Common myeloid progenitor, CD34-positive (primary cell): ENCODE results near the gene SMIM28.

ENCODE experiments used
- CTCF ChIA-PET: fragments of 350-600 bp; sonication (Branson Sonifier 250); formaldehyde crosslinking; loops from one replicate; lab custom pipeline; 2021; ENCODE audit warnings: antibody characterized with exemption; lab: Charles Lee
- POLR2A ChIA-PET: fragments of 350-600 bp; sonication (Branson Sonifier 250); formaldehyde crosslinking; loops from one replicate; lab custom pipeline; 2021; ENCODE audit warnings: antibody characterized with exemption; lab: Charles Lee
- DNase-seq, 3 donors: peaks; one replicate each; pipeline versions ENCODE4 v3.0.0 to v3.0.0-alpha.2; 2013
- H3K27ac ChIP-seq, 2 experiments: 1 replicate in 1 of 2; 2 replicates in 1 of 2; pipeline ENCODE4 v1.7.0; 2013; ENCODE audit warnings: inconsistent platforms in 2 of 2, low read length in 2 of 2, mild to moderate bottlenecking in 2 of 2, low read depth in 1 of 2, moderate library complexity in 1 of 2; ENCODE audit not compliant: severe bottlenecking in 2 of 2, insufficient read depth in 1 of 2, poor library complexity in 1 of 2
- H3K27me3 ChIP-seq, 5 experiments: replicated peaks in 2 of 5; 1 replicate in 3 of 5; 2 replicates in 2 of 5; pipeline versions ENCODE4 v1.6.1 to v1.7.0; 2013; ENCODE audit warnings: low read length in 4 of 5, mild to moderate bottlenecking in 2 of 5, moderate library complexity in 2 of 5, inconsistent platforms in 1 of 5; ENCODE audit not compliant: insufficient read depth in 5 of 5, control insufficient read depth in 4 of 5
- H3K36me3 ChIP-seq, 4 experiments: 1 replicate in 2 of 4; 2 replicates in 2 of 4; pipeline versions ENCODE4 v1.6.1 to v1.7.0; 2013; ENCODE audit warnings: low read length in 3 of 4, control low read depth in 1 of 4, mild to moderate bottlenecking in 1 of 4; ENCODE audit not compliant: control insufficient read depth in 4 of 4, insufficient read depth in 4 of 4
- H3K4me1 ChIP-seq, 4 experiments: 1 replicate in 3 of 4; 2 replicates in 1 of 4; pipeline versions ENCODE4 v1.6.1 to v1.7.1; 2013; ENCODE audit warnings: low read length in 3 of 4, mild to moderate bottlenecking in 3 of 4, control low read depth in 1 of 4, inconsistent platforms in 1 of 4, moderate library complexity in 1 of 4; ENCODE audit not compliant: control insufficient read depth in 4 of 4, insufficient read depth in 4 of 4; ENCODE audit errors: control extremely low read depth in 1 of 4
- H3K4me3 ChIP-seq, 7 experiments: 1 replicate in 4 of 7; 2 replicates in 3 of 7; pipeline versions ENCODE4 v1.5.1 to v1.7.0; 2013; ENCODE audit warnings: mild to moderate bottlenecking in 7 of 7, low read length in 6 of 7, moderate library complexity in 6 of 7, inconsistent platforms in 2 of 7, low read depth in 2 of 7, control low read depth in 1 of 7; ENCODE audit not compliant: insufficient read depth in 4 of 7, control insufficient read depth in 1 of 7; ENCODE audit errors: extremely low read depth in 1 of 7
- H3K9me3 ChIP-seq, 5 experiments: 1 replicate in 4 of 5; 2 replicates in 1 of 5; pipeline versions ENCODE4 v1.6.1 to v1.7.1; 2013; ENCODE audit warnings: low read length in 4 of 5, mild to moderate bottlenecking in 2 of 5, inconsistent platforms in 1 of 5, low read depth in 1 of 5, moderate library complexity in 1 of 5; ENCODE audit not compliant: control insufficient read depth in 4 of 5, insufficient read depth in 2 of 5; ENCODE audit errors: control extremely low read depth in 1 of 5
- WGBS: methylation state at CpG from one replicate; pipeline ENCODE4 v1.1.5; 2013; ENCODE audit not compliant: insufficient coverage; 5-methylcytosine and 5-hydroxymethylcytosine counted together

SMIM28 gene

GRCh38 chr6:138336221-138336620, 41.5 kb upstream of the SMIM28 start:
- Histone ChIP-seq H3K4me1 (no peaks in the 10 kb centered on the region), H3K27me3 (peaks cover 0 to 3% (median 0%) of the 10 kb centered on the region in 5 experiments), H3K27ac (no peak overlapping the region), H3K4me3 (no peak overlapping the region), H3K9me3 (no peaks in the 10 kb centered on the region), H3K36me3 (no peaks in the 10 kb centered on the region)
- WGBS = 87% methylated on average over 3 of the region's 8 CpGs
- no peak for DNase-seq
- CTCF ChIA-PET = no interaction called here
- POLR2A ChIA-PET = no interaction called here

DNA sequence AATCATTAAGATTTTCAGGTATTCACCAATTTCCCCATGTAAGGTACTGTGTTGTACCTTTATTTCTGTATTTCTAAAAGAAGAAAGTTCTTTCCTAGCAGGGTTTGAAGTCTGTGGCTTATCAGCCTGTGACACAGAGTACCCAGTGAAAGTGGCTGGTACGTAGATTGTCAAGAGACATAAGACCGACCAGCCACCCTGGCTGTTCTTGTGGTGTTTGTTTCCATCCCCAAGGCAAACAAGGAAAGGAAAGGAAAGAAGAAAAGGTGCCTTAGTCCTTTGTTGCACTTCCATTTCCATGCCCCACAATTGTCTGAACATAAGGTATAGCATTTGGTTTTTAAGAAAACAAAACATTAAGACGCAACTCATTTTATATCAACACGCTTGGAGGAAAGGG, 40.6 kb upstream of the SMIM28 start:
- POLR2A ChIA-PET = no interaction called here
- Histone ChIP-seq H3K9me3 (no peaks in the 10 kb centered on the region), H3K4me3 (no peak overlapping the region), H3K27me3 (peaks cover 0 to 3% (median 0%) of the 10 kb centered on the region in 5 experiments), H3K27ac (no peak overlapping the region), H3K36me3 (no peaks in the 10 kb centered on the region), H3K4me1 (no peaks in the 10 kb centered on the region)
- no CpG with 5 or more reads among the region's 4 CpGs for WGBS
- CTCF ChIA-PET = no interaction called here
- no peak for DNase-seq

DNA sequence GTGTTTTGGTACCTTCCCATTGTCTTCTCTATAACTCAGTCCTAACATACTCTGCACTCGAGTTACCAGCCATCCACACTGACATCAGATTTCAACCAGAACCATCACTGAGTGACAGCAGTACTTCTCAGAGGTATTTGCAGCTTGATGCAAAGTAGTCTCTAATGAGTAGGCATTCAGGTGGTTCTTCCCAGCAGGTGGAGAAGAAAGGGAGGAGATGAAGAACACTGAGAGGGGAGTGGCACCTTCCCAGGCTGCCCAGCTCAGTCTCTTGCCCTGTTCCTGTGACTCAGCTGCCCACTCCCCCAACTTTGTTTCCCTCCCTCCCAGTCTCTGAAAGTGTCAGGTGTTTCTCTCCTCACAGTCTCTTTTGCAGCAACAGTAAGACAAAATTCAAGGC, 38.7 kb upstream of the SMIM28 start:
- Histone ChIP-seq H3K9me3 (no peaks in the 10 kb centered on the region), H3K36me3 (no peaks in the 10 kb centered on the region), H3K27me3 (peaks cover 0 to under 1% (median 0%) of the 10 kb centered on the region in 5 experiments), H3K4me1 (no peaks in the 10 kb centered on the region), H3K27ac (no peak overlapping the region), H3K4me3 (no peak overlapping the region)
- POLR2A ChIA-PET = no interaction called here
- no peak for DNase-seq
- CTCF ChIA-PET = no interaction called here
- WGBS = 100% methylated on average over 1 of the region's 1 CpG

DNA sequence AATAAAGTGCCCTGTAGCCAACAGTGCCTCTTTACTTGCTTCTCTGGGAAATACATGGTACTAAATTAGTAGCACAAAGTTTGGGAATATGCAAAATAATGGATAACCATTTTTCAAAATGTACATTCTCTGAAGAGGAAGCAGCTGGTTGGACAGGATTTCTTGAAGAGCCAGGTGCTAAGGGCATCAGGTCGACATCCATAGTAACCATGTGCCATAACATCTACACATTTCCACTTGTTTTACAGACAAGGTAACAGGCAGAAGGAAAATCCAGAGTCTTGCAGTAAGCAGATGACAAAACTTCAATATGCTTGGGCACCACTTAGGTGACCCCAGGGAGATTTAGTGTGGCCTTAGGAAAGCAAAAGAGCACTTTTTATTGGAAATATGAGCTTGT, 36.5 kb upstream of the SMIM28 start:
- WGBS = no CpG with 5 or more reads among the region's 1 CpG
- H3K4me1 ChIP-seq = no peaks in the 10 kb centered on the region
- H3K36me3 ChIP-seq = no peaks in the 10 kb centered on the region
- no peak overlapping the region for H3K4me3 ChIP-seq
- no peak overlapping the region for H3K27ac ChIP-seq
- POLR2A ChIA-PET = no interaction called here
- CTCF ChIA-PET = no interaction called here
- no peaks in the 10 kb centered on the region for H3K27me3 ChIP-seq
- no peak for DNase-seq
- no peaks in the 10 kb centered on the region for H3K9me3 ChIP-seq

DNA sequence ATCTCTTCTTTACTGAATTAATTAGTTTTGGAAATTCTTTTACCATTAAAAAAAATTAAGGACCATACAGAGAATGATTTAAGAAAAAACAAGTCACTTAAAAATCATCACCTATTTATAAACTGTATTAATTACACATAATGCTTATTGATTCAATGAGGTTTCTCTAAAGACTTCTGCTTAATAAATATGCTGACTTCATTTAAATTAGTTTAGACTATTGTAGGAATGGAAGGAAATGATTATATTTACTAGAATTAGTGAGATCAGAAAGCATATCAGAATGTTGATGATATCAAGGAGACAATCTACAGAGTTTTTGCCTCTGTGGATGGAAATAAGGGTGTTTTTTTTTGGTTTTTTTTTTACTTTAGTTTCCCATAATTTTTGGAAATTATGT, 34.6 kb upstream of the SMIM28 start:
- no peak overlapping the region for H3K27ac ChIP-seq
- H3K4me1 ChIP-seq = no peaks in the 10 kb centered on the region
- ChIA-PET CTCF (no interaction called here), POLR2A (no interaction called here)
- no peaks in the 10 kb centered on the region for H3K9me3 ChIP-seq
- no peaks in the 10 kb centered on the region for H3K36me3 ChIP-seq
- DNase-seq = no peak
- H3K27me3 ChIP-seq = no peaks in the 10 kb centered on the region
- H3K4me3 ChIP-seq = no peak overlapping the region

- DNase-seq = no peak
- H3K4me1 ChIP-seq = no peaks in the 10 kb centered on the region
- ChIA-PET CTCF (interaction anchor here (1.4 kb wide), 1 partner anchor 16 kb away, joined by 4 read pairs; no protein-coding TSS in a partner anchor), POLR2A (no interaction called here)
- H3K36me3 ChIP-seq = no peaks in the 10 kb centered on the region
- no CpG with 5 or more reads among the region's 2 CpGs for WGBS
- no peak overlapping the region for H3K4me3 ChIP-seq
- H3K27ac ChIP-seq = no peak overlapping the region
- H3K27me3 ChIP-seq = no peaks in the 10 kb centered on the region
- no peaks in the 10 kb centered on the region for H3K9me3 ChIP-seq
Measured at GRCh38 chr6:138345565-138346285, 32.0 kb upstream of the SMIM28 start.

DNA sequence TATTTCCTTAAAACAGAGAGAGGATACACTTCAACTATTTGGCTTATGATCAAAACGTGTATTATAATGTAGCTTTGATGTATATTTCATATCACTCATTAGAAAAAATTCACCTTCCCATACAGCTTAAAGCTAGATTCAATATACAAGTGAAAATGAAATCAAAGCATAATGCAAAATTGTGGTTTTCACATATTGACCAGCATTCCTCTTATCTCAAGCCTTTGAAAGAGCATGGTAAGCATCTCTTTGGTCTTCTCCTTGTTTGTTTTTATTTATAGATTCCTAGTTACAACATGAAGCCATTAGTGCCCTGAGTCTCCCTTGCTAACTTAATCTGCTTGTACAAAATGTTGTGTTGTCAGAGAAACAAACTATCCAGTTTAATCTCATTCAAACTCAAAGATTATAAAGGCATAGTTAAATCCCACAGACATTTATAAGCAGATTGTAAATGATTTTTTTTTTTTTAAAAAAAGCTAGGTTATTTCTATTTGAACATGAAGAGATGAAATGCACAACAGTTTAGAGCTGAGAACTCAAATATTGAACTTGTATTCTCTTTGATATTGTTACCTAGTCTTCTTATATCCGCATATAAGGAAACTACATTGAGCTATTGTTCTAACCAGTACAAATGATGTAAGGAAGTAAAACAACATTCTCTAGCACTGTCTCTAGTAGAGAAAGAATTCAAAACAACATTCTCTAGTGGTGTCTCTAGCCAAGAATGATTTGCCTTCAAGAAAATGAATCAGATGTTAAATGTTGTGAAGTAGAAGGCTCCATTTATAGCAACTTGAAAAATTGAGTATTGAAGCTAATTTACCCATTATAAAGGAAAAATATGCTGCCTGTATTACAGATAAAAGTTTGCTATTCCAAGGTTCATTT, 31.2 kb upstream of the SMIM28 start:
- no peaks in the 10 kb centered on the region for H3K4me1 ChIP-seq
- ChIA-PET CTCF (interaction anchor here (1.4 kb wide), 1 partner anchor 15 kb away, joined by 4 read pairs; no protein-coding TSS in a partner anchor), POLR2A (no interaction called here)
- no peaks in the 10 kb centered on the region for H3K27me3 ChIP-seq
- no peak overlapping the region for H3K4me3 ChIP-seq
- no peaks in the 10 kb centered on the region for H3K36me3 ChIP-seq
- no peak overlapping the region for H3K27ac ChIP-seq
- WGBS = no CpG with 5 or more reads among the region's 2 CpGs
- no peak for DNase-seq
- H3K9me3 ChIP-seq = no peaks in the 10 kb centered on the region
